Sigmoid colon (tissue), 7 donors: ENCODE measurements around the gene KLF17. TPM values are rescaled to one million over a fixed set of nuclear protein-coding genes. Genes with fewer than 3 reads are reported as not detected.

ENCODE experiments used
- DNase-seq: peaks from one replicate; pipeline ENCODE4 v3.0.0-alpha.2; 2019
- H3K27ac ChIP-seq, 4 donors: fragments of 200-600 bp; sonication (generic); one replicate each; pipeline ENCODE4 v1.5.1; 2016 to 2019; ENCODE audit warnings: mild to moderate bottlenecking in 1 of 4
- H3K27me3 ChIP-seq, 3 donors: fragments of 200-600 bp; sonication (generic); one replicate each; pipeline ENCODE4 v1.5.1; 2019; ENCODE audit warnings: mild to moderate bottlenecking in 1 of 3
- H3K36me3 ChIP-seq, 4 donors: fragments of 200-600 bp; sonication (generic); one replicate each; pipeline ENCODE4 v1.5.1; 2016 to 2019
- H3K4me1 ChIP-seq, 4 donors: fragments of 200-600 bp; sonication (generic); one replicate each; pipeline ENCODE4 v1.5.1; 2017 to 2019
- H3K4me3 ChIP-seq, 4 donors: fragments of 200-600 bp; sonication (generic); one replicate each; pipeline ENCODE4 v1.5.1; 2017 to 2019; ENCODE audit warnings: mild to moderate bottlenecking in 2 of 4, moderate library complexity in 1 of 4
- H3K9me3 ChIP-seq, 4 donors: fragments of 200-600 bp in 3 of 4; sonication (generic) in 3 of 4; one replicate each; pipeline versions ENCODE4 v1.5.1 to v1.6.1; 2013 to 2019
- CTCF ChIP-seq, 4 experiments: fragments of 450-650 bp in 3 of 4; fragments of 200-600 bp in 1 of 4; IDR thresholded peaks; one replicate each; pipeline ENCODE4 v1.5.1; 2016 to 2019; ENCODE audit warnings: antibody characterized with exemption in 4 of 4, mild to moderate bottlenecking in 3 of 4, moderate library complexity in 2 of 4
- EP300 ChIP-seq, 4 donors: sonication (generic); formaldehyde crosslinking; IDR thresholded peaks; one replicate each; pipeline ENCODE4 v1.6.1; 2017; ENCODE audit warnings: antibody characterized with exemption in 4 of 4
- POLR2A ChIP-seq, 2 donors: fragments of 450-650 bp; IDR thresholded peaks; one replicate each; pipeline ENCODE4 v1.6.1; 2016; ENCODE audit warnings: antibody characterized with exemption in 2 of 2, mild to moderate bottlenecking in 2 of 2, moderate library complexity in 2 of 2
- POLR2AphosphoS5 ChIP-seq, 4 donors: sonication (generic); formaldehyde crosslinking; IDR thresholded peaks; one replicate each; pipeline ENCODE4 v1.6.1; 2017; ENCODE audit warnings: antibody characterized with exemption in 4 of 4
- WGBS, 2 donors: extraction: QIAGEN DNeasy Blood & Tissue Kit; methylation state at CpG; one replicate each; pipeline ENCODE4 v1.1.7; 2013; 5-methylcytosine and 5-hydroxymethylcytosine counted together
- intact Hi-C: fragments of 100-400 bp; cut with DNase I; formaldehyde crosslinking; loops from one replicate; pipeline ENCODE4 v1.15.1; 2023
- polyA plus RNA-seq, 3 donors: library from polyadenylated mRNA; stranded (reverse); fragments of 200-250 nt; gene quantifications; one replicate each; pipeline ENCODE4 v1.2.3, GENCODE V29; 2013
- total RNA-seq, 4 donors: library from RNA; depleted of rRNA; stranded (reverse); fragments of >200 nt; gene quantifications; one replicate each; pipeline ENCODE4 v1.1.0, GENCODE V29; 2016
- donor health status: healthy with polysubstance abuse.
- donor health status: Bipolar disorder and iron deficiency.
- donor health status: healthy.

The KLF17 gene
- total and polyA plus RNA-seq, 7 donors, result 0.16 to 0.68 (median 0.28) TPM; not detected in 4

DNA sequence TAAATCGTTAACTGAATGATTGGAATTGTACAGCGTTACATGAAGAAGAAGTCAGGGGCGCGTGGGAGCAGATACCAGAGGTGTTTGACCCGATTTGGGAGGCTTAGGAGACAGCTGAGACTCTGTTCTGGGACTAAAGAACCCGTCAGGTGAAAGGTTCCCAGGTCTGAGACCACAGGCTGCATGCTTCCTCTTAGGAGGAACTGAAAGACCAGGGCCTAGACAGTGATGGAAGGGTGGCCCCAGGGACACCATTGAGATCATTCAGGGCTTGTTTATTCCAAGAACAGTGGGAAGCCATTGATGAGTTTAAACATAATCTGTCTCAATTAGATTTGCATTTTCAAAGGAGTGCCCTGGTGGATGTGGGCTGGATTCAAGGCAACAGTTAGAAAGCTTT, 904 bp downstream of the KLF17 start:
- Histone ChIP-seq H3K4me1 (no peaks in the 10 kb centered on the region), H3K27me3 (no peaks in the 10 kb centered on the region), H3K4me3 (no peak overlapping the region), H3K36me3 (no peaks in the 10 kb centered on the region), H3K27ac (no peak overlapping the region), H3K9me3 (no peaks in the 10 kb centered on the region)
- DNase-seq, result no peak
- intact Hi-C loops, result no loop called here
- TF ChIP-seq CTCF (IDR thresholded peaks at IDR 0.05) (no peak), POLR2A (IDR thresholded peaks at IDR 0.05) (no peak), POLR2AphosphoS5 (IDR thresholded peaks at IDR 0.05) (no peak), EP300 (IDR thresholded peaks at IDR 0.05) (no peak)
- WGBS, 2 donors, result 84 to 88% methylated on average over 6 of the region's 6 CpGs

- Histone ChIP-seq H3K27me3 (no peaks in the 10 kb centered on the region), H3K27ac (no peak overlapping the region), H3K4me3 (no peak overlapping the region), H3K36me3 (no peaks in the 10 kb centered on the region), H3K9me3 (no peaks in the 10 kb centered on the region), H3K4me1 (no peaks in the 10 kb centered on the region)
- no peak for DNase-seq
- TF ChIP-seq POLR2A (IDR thresholded peaks at IDR 0.05), result no peak
- no peak for TF ChIP-seq POLR2AphosphoS5 (IDR thresholded peaks at IDR 0.05)
- TF ChIP-seq EP300 (IDR thresholded peaks at IDR 0.05), result no peak
- no peak for TF ChIP-seq CTCF (IDR thresholded peaks at IDR 0.05)
- 68 to 75% methylated on average over 5 of the region's 5 CpGs for WGBS, 2 donors
- intact Hi-C loops, result no loop called here
Measured at GRCh38 chr1:44120398-44120949, 1.9 kb downstream of the KLF17 start.

DNA sequence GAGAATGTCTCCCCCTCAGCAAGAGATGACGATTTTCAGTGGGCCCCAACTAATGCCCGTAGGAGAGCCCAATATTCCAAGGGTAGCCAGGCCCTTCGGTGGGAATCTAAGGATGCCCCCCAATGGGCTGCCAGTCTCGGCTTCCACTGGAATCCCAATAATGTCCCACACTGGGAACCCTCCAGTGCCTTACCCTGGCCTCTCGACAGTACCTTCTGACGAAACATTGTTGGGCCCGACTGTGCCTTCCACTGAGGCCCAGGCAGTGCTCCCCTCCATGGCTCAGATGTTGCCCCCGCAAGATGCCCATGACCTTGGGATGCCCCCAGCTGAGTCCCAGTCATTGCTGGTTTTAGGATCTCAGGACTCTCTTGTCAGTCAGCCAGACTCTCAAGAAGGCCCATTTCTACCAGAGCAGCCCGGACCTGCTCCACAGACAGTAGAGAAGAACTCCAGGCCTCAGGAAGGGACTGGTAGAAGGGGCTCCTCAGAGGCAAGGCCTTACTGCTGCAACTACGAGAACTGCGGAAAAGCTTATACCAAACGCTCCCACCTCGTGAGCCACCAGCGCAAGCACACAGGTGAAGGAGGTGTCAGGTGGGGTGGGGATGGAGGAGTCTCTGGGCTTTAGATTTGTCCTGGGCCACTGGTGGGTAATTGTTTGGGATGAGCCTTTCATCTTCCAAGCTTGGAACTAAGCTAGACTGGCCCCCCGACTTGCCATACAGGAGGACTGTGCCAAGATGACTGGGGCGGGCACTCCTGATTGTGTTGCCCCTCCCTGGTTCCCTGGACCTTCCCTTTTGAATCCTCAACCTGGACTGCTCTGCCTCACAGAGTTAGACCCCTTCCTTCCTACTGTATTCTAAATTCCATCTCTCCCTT, 11.2 kb downstream of the KLF17 start:
- no peak overlapping the region for H3K27ac ChIP-seq
- H3K36me3 ChIP-seq, result no peaks in the 10 kb centered on the region
- TF ChIP-seq POLR2AphosphoS5 (IDR thresholded peaks at IDR 0.05) (no peak), CTCF (IDR thresholded peaks at IDR 0.05) (no peak), POLR2A (IDR thresholded peaks at IDR 0.05) (no peak), EP300 (IDR thresholded peaks at IDR 0.05) (no peak)
- no peak overlapping the region for H3K4me3 ChIP-seq
- 89 to 93% methylated on average over 16 of the region's 16 CpGs for WGBS, 2 donors
- intact Hi-C loops, result no loop called here
- no peaks in the 10 kb centered on the region for H3K27me3 ChIP-seq
- H3K4me1 ChIP-seq, result no peaks in the 10 kb centered on the region
- DNase-seq, result no peak
- no peaks in the 10 kb centered on the region for H3K9me3 ChIP-seq

- Histone ChIP-seq H3K27ac (no peak overlapping the region), H3K27me3 (no peaks in the 10 kb centered on the region), H3K9me3 (no peaks in the 10 kb centered on the region), H3K36me3 (no peaks in the 10 kb centered on the region), H3K4me1 (no peaks in the 10 kb centered on the region), H3K4me3 (no peak overlapping the region)
- TF ChIP-seq POLR2AphosphoS5 (IDR thresholded peaks at IDR 0.05), result no peak
- TF ChIP-seq CTCF (IDR thresholded peaks at IDR 0.05), result no peak
- TF ChIP-seq EP300 (IDR thresholded peaks at IDR 0.05), result no peak
- TF ChIP-seq POLR2A (IDR thresholded peaks at IDR 0.05), result no peak
- WGBS, 2 donors, result 74 to 91% methylated on average over 3 of the region's 3 CpGs
- intact Hi-C loops, result no loop called here
- no peak for DNase-seq
Measured at GRCh38 chr1:44131411-44131810, 12.8 kb downstream of the KLF17 start.
